Osteoblast (primary cell): Measurements from ENCODE around the gene HOTAIR. TPM values are rescaled to one million over a fixed set of nuclear protein-coding genes. Genes with fewer than 3 reads are reported as not detected.

Experiments
- DNase-seq: peaks from one replicate; pipeline ENCODE4 v3.0.0; 2011; ENCODE audit warnings: low spot score, mixed read lengths; ENCODE audit not compliant: insufficient read length; ENCODE audit errors: missing footprints
- H2AFZ ChIP-seq: 2 replicates; pipeline ENCODE4 v1.6.0; 2011; ENCODE audit warnings: mild to moderate bottlenecking, low read length
- H3K27ac ChIP-seq: 2 replicates; pipeline ENCODE4 v1.5.1; 2011; ENCODE audit warnings: mild to moderate bottlenecking, low read depth, low read length, moderate library complexity
- H3K27me3 ChIP-seq: 2 replicates; pipeline ENCODE4 v1.6.0; 2012; ENCODE audit warnings: mild to moderate bottlenecking, control low read depth, inconsistent platforms, low read length, moderate library complexity; ENCODE audit not compliant: insufficient read depth
- H3K36me3 ChIP-seq: 2 replicates; pipeline ENCODE4 v1.5.1; 2011; ENCODE audit warnings: mild to moderate bottlenecking, low read length, control low read depth, moderate library complexity; ENCODE audit not compliant: insufficient read depth
- H3K4me1 ChIP-seq: 2 replicates; pipeline ENCODE4 v1.5.1; 2011; ENCODE audit warnings: mild to moderate bottlenecking, low read length, control low read depth, moderate library complexity; ENCODE audit not compliant: insufficient read depth
- H3K4me2 ChIP-seq: 2 replicates; pipeline ENCODE4 v1.6.0; 2011; ENCODE audit warnings: mild to moderate bottlenecking, low read length; ENCODE audit not compliant: insufficient read depth
- H3K4me3 ChIP-seq: fragments of 200-600 bp; sonication (generic); 3 replicates; pipeline ENCODE4 v1.5.1; 2012; ENCODE audit warnings: mild to moderate bottlenecking, low read length, inconsistent platforms; ENCODE audit not compliant: insufficient read depth
- H3K79me2 ChIP-seq: 2 replicates; pipeline ENCODE4 v1.6.0; 2012; ENCODE audit warnings: mild to moderate bottlenecking, low read length, control low read depth, inconsistent platforms; ENCODE audit not compliant: insufficient read depth
- H3K9me3 ChIP-seq: 2 replicates; pipeline ENCODE4 v1.5.1; 2011; ENCODE audit warnings: low read depth, low read length, control low read depth
- H4K20me1 ChIP-seq: 2 replicates; pipeline ENCODE4 v1.6.0; 2012; ENCODE audit warnings: mild to moderate bottlenecking, low read length, control low read depth; ENCODE audit not compliant: insufficient read depth
- total RNA-seq: library from RNA; depleted of rRNA; stranded (reverse); fragments of >200 nt; gene quantifications from 2 replicates; pipeline ENCODE4 v1.2.3, GENCODE V29; 2012
- TF ChIP-seq, protein P1 (sequence below): IDR thresholded peaks from 2 replicates; pipeline ENCODE4 v1.5.1; 2011; ENCODE audit warnings: mild to moderate bottlenecking, low read depth, low read length, moderate library complexity; ENCODE audit errors: extremely low read depth

Gene HOTAIR
- total RNA-seq, 1 donor = 0.72 TPM

DNA sequence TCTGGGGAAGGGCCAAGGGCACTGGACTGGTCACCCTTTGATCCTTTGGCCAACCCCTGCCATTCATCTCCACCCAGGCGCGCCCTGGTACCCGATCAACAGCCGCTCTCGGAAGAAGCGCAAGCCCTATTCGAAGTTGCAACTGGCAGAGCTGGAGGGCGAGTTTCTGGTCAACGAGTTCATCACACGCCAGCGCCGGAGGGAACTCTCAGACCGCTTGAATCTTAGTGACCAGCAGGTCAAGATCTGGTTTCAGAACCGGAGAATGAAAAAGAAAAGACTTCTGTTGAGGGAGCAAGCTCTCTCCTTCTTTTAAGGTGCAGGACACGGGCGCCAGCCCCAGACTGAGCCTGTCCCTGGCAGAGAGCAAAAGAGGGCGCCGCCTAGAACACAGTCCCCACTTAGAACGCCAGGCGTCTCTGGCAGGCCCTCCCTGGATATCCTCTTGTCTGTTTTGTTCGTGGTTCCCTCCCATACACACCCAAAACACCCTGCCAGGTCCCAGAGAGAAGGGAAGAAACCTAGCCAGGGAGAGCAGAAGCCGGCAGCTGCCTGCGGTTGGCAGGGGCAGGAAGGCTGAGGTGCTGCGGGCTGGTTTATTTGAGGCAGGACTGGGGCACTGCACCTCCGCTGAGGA lies 18.4 kb downstream of the HOTAIR start:
- Histone ChIP-seq H3K4me3 (no peak overlapping the region), H3K36me3 (no peaks in the 10 kb centered on the region), H4K20me1 (no peaks in the 10 kb centered on the region), H3K9me3 (no peaks in the 10 kb centered on the region), H2AFZ (no peak overlapping the region), H3K79me2 (no peaks in the 10 kb centered on the region), H3K27ac (no peak overlapping the region), H3K4me1 (no peaks in the 10 kb centered on the region), H3K27me3 (peaks cover 100% of the 10 kb centered on the region), H3K4me2 (no peak overlapping the region)
- TF ChIP-seq, protein P1, sequence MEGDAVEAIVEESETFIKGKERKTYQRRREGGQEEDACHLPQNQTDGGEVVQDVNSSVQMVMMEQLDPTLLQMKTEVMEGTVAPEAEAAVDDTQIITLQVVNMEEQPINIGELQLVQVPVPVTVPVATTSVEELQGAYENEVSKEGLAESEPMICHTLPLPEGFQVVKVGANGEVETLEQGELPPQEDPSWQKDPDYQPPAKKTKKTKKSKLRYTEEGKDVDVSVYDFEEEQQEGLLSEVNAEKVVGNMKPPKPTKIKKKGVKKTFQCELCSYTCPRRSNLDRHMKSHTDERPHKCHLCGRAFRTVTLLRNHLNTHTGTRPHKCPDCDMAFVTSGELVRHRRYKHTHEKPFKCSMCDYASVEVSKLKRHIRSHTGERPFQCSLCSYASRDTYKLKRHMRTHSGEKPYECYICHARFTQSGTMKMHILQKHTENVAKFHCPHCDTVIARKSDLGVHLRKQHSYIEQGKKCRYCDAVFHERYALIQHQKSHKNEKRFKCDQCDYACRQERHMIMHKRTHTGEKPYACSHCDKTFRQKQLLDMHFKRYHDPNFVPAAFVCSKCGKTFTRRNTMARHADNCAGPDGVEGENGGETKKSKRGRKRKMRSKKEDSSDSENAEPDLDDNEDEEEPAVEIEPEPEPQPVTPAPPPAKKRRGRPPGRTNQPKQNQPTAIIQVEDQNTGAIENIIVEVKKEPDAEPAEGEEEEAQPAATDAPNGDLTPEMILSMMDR = no peak
- DNase-seq = peak; percentile 80

DNA sequence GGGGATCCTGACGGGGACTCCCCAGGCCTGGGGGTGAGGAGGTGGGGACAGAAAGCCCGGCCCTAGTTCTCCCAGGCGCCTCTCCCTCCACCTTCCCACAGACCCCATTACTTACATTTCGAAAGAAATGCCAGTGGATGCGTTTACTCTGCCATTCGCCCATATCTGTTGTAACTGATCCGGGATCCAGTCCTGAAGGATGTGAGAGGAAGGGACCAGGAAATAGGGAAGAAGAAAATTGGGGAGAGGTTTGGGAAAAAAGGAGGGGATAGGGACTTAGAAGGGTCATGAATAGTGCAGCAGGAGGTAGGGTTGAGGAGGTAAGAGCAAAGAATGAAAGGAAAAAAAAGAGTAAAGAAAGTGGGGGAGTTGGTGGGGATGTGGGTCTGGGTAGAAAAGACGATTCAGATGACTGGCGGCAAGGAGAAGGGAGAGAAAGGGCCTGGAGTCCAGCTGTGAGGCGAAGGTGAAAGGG lies 18.9 kb downstream of the HOTAIR start:
- H3K4me2 ChIP-seq = no peak overlapping the region
- H3K36me3 ChIP-seq = no peaks in the 10 kb centered on the region
- H4K20me1 ChIP-seq = no peaks in the 10 kb centered on the region
- no peak overlapping the region for H3K4me3 ChIP-seq
- TF ChIP-seq, protein P1 = no peak
- no peak overlapping the region for H3K27ac ChIP-seq
- DNase-seq = peak; percentile 73
- no peaks in the 10 kb centered on the region for H3K79me2 ChIP-seq
- no peak overlapping the region for H2AFZ ChIP-seq
- peaks cover 100% of the 10 kb centered on the region for H3K27me3 ChIP-seq
- no peaks in the 10 kb centered on the region for H3K9me3 ChIP-seq
- no peaks in the 10 kb centered on the region for H3K4me1 ChIP-seq

GRCh38 chr12:53955036-53955775 lies 19.5 kb downstream of the HOTAIR start:
- H3K4me2 ChIP-seq = no peak overlapping the region
- no peaks in the 10 kb centered on the region for H3K9me3 ChIP-seq
- H3K36me3 ChIP-seq = no peaks in the 10 kb centered on the region
- H3K27ac ChIP-seq = no peak overlapping the region
- H3K79me2 ChIP-seq = no peaks in the 10 kb centered on the region
- no peaks in the 10 kb centered on the region for H3K4me1 ChIP-seq
- DNase-seq = peak; percentile 73
- peaks cover 100% of the 10 kb centered on the region for H3K27me3 ChIP-seq
- H4K20me1 ChIP-seq = no peaks in the 10 kb centered on the region
- no peak overlapping the region for H3K4me3 ChIP-seq
- TF ChIP-seq, protein P1 = no peak
- no peak overlapping the region for H2AFZ ChIP-seq

DNA sequence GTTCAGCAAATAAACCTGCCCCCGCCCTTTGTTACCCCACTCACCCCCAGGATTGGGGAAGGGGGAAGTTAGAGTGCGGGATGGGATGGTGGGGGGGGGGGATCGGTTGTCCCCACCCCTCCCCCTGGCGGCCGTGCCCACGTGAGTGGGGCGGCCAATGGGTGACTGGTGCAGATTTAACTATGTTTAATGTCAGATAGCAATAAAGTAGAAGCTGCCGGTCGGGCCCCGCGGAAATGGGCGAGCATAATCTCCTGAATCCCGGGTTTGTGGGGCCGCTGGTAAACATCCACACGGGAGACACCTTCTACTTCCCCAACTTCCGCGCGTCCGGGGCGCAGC lies 20.1 kb downstream of the HOTAIR start, which contains the start of gene HOXC12:
Gene HOXC12, plus strand, starts transcription at position 210 of the 342 bp plus-strand sequence. Its CDS starts 27 bp downstream, at position 237.
- no peak within 1 kb of the TSS for H3K4me2 ChIP-seq
- H3K27me3 ChIP-seq = peaks cover 100% of the 10 kb centered on the region
- no peaks in the 10 kb centered on the region for H3K9me3 ChIP-seq
- peak; percentile 88 for DNase-seq
- no peaks in the 10 kb centered on the region for H3K4me1 ChIP-seq
- H4K20me1 ChIP-seq = no peaks in the 10 kb centered on the region
- no peaks in the 10 kb centered on the region for H3K36me3 ChIP-seq
- TF ChIP-seq, protein P1 = no peak
- H2AFZ ChIP-seq = no peak within 1 kb of the TSS
- no peaks in the 10 kb centered on the region for H3K79me2 ChIP-seq
- H3K27ac ChIP-seq = no peak within 1 kb of the TSS
- H3K4me3 ChIP-seq = no peak within 1 kb of the TSS
